CD14-positive monocyte (primary cell): ENCODE measurements around the gene SF3A1. TPM values are rescaled to one million over a fixed set of nuclear protein-coding genes. Genes with fewer than 3 reads are reported as not detected.
A peak's percentile ranks its signal among the peaks of the same experiment; 100 is the strongest.

ENCODE experiments used
- DNase-seq, 3 donors: peaks; one replicate each; pipeline ENCODE4 v3.0.0-alpha.2; 2011 to 2022
- H2AFZ ChIP-seq: 2 replicates; pipeline ENCODE4 v1.6.0; 2012; ENCODE audit warnings: mild to moderate bottlenecking, low read depth, low read length, inconsistent platforms; ENCODE audit not compliant: insufficient read depth, poor library complexity, severe bottlenecking
- H3K27ac ChIP-seq, 2 donors: 1 replicate in 1 of 2; 2 replicates in 1 of 2; pipeline ENCODE4 v1.5.1; 2012 to 2013; ENCODE audit warnings: low read length in 2 of 2, control low read depth in 1 of 2, inconsistent platforms in 1 of 2, low read depth in 1 of 2, mild to moderate bottlenecking in 1 of 2
- H3K27me3 ChIP-seq, 2 donors: one replicate each; pipeline versions ENCODE4 v1.6.0 to v1.6.1; 2011 to 2013; ENCODE audit warnings: low read length in 2 of 2; ENCODE audit not compliant: control insufficient read depth in 2 of 2, insufficient read depth in 2 of 2
- H3K36me3 ChIP-seq, 2 donors: replicated peaks in 1 of 2; 1 replicate in 1 of 2; 2 replicates in 1 of 2; pipeline versions ENCODE4 v1.5.1 to v1.6.1; 2012 to 2013; ENCODE audit warnings: low read length in 2 of 2, control low read depth in 1 of 2, inconsistent platforms in 1 of 2, mild to moderate bottlenecking in 1 of 2; ENCODE audit not compliant: insufficient read depth in 2 of 2, control insufficient read depth in 1 of 2
- H3K4me1 ChIP-seq, 2 donors: 1 replicate in 1 of 2; 2 replicates in 1 of 2; pipeline versions ENCODE4 v1.5.1 to v1.6.1; 2012 to 2013; ENCODE audit warnings: low read length in 2 of 2, control low read depth in 1 of 2, inconsistent platforms in 1 of 2, mild to moderate bottlenecking in 1 of 2, moderate library complexity in 1 of 2; ENCODE audit not compliant: insufficient read depth in 2 of 2, control insufficient read depth in 1 of 2
- H3K4me2 ChIP-seq: replicated peaks from 2 replicates; pipeline ENCODE3; 2012; ENCODE audit warnings: low read length, moderate library complexity, mild to moderate bottlenecking; ENCODE audit not compliant: poor library complexity, severe bottlenecking; ENCODE audit errors: extremely low read depth
- H3K4me3 ChIP-seq, 3 experiments: fragments of 200-600 bp in 1 of 3; sonication (generic) in 1 of 3; replicated peaks in 1 of 3; 1 replicate in 2 of 3; 2 replicates in 1 of 3; pipeline ENCODE4 v1.5.1; 2011 to 2013; ENCODE audit warnings: low read length in 3 of 3, mild to moderate bottlenecking in 3 of 3, control low read depth in 2 of 3, low read depth in 2 of 3, inconsistent platforms in 1 of 3, moderate library complexity in 1 of 3
- H3K79me2 ChIP-seq: 2 replicates; pipeline ENCODE4 v1.6.0; 2012; ENCODE audit warnings: mild to moderate bottlenecking, control low read depth, inconsistent platforms, low read length, moderate library complexity; ENCODE audit not compliant: insufficient read depth
- H3K9ac ChIP-seq: 2 replicates; pipeline ENCODE4 v1.6.0; 2017; ENCODE audit warnings: low read length, mild to moderate bottlenecking; ENCODE audit not compliant: insufficient read depth, poor library complexity, severe bottlenecking
- H3K9me3 ChIP-seq, 2 donors: replicated peaks in 1 of 2; 1 replicate in 1 of 2; 2 replicates in 1 of 2; pipeline versions ENCODE4 v1.5.1 to v1.6.1; 2012 to 2013; ENCODE audit warnings: low read length in 2 of 2, control low read depth in 1 of 2; ENCODE audit not compliant: control insufficient read depth in 1 of 2, insufficient read depth in 1 of 2
- H4K20me1 ChIP-seq: 2 replicates; pipeline ENCODE4 v1.6.0; 2012; ENCODE audit warnings: mild to moderate bottlenecking, low read length, control low read depth, moderate library complexity; ENCODE audit not compliant: insufficient read depth
- H3K27ac Mint-ChIP-seq, 7 donors: one replicate each; pipeline ENCODE4 v1.8.0; 2020; ENCODE audit warnings: mild to moderate bottlenecking in 7 of 7, mixed read lengths in 7 of 7, moderate library complexity in 6 of 7, inconsistent platforms in 2 of 7
- H3K27me3 Mint-ChIP-seq, 3 donors: one replicate each; pipeline ENCODE4 v1.8.0; 2021 to 2022; ENCODE audit warnings: low read depth in 3 of 3, mild to moderate bottlenecking in 3 of 3, mixed read lengths in 3 of 3, moderate library complexity in 3 of 3, inconsistent platforms in 1 of 3
- H3K36me3 Mint-ChIP-seq, 2 donors: one replicate each; pipeline ENCODE4 v1.8.0; 2020; ENCODE audit warnings: mixed read lengths in 2 of 2, inconsistent platforms in 1 of 2, mild to moderate bottlenecking in 1 of 2
- H3K4me1 Mint-ChIP-seq: one replicate; pipeline ENCODE4 v1.8.0; 2020; ENCODE audit warnings: mild to moderate bottlenecking, mixed read lengths
- H3K4me3 Mint-ChIP-seq, 2 donors: one replicate each; pipeline ENCODE4 v1.8.0; 2020; ENCODE audit warnings: mild to moderate bottlenecking in 2 of 2, mixed read lengths in 2 of 2, moderate library complexity in 1 of 2
- H3K9me3 Mint-ChIP-seq, 7 donors: one replicate each; pipeline ENCODE4 v1.8.0; 2020 to 2022; ENCODE audit warnings: mixed read lengths in 7 of 7, mild to moderate bottlenecking in 6 of 7, moderate library complexity in 6 of 7, inconsistent platforms in 2 of 7
- WGBS: methylation state at CpG from one replicate; pipeline ENCODE4 v1.1.5; 2013; ENCODE audit warnings: missing lambda C conversion rate; ENCODE audit not compliant: insufficient coverage; 5-methylcytosine and 5-hydroxymethylcytosine counted together
- intact Hi-C, 2 donors: fragments of 100-400 bp; cut with micrococcal nuclease; formaldehyde crosslinking; loops; one replicate each; pipeline versions ENCODE4 v1.15.0 to v1.15.1; 2023
- polyA plus RNA-seq, 3 donors: library from polyadenylated mRNA; depleted of rRNA in 1 of 3; unstranded in 2 of 3; stranded (reverse) in 1 of 3; fragments of 300-500 nt in 2 of 3; fragments of >200 nt in 1 of 3; fragmentation: Illumina TruSeq in 2 of 3; gene quantifications; 1 replicate in 2 of 3; 2 replicates in 1 of 3; pipeline ENCODE4 v1.2.3, GENCODE V29; 2012 to 2021
- TF ChIP-seq, protein P1 (sequence below): fragments of 200-600 bp; IDR thresholded peaks from one replicate; pipeline ENCODE4 v1.8.0; 2022; ENCODE audit warnings: antibody characterized with exemption, mild to moderate bottlenecking

Gene SF3A1
- polyA plus RNA-seq, 3 donors, result 34.7 to 102 (median 52.1) TPM

DNA sequence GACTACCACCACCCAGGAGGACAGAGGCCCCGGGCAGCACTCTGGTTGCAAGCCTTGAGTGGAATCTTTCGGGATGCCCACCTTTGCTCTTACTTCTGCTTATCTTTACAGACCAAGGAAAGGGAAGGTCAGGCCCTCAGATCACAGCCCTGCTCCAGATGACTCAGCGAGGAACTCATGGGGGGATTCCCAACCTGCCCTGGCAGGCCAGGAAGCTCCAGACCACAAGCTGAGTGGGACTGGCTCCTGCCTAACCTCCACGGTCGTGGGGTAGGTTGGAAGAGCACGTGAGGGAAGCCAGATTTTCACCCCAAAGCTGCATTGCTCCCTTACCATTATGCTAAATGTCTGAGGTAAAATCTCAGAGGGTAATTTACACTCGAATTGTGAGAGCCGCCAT, 41.8 kb downstream of the SF3A1 start:
- peaks cover 96 to 99% of the 10 kb centered on the region in 2 donors for H3K4me1 ChIP-seq
- peak overlapping the region in 1 of 2 donors; percentile 60 for H3K27ac ChIP-seq
- H2AFZ ChIP-seq, result no peak overlapping the region
- H3K4me3 ChIP-seq, result no peak overlapping the region
- no peak overlapping the region for H3K9ac ChIP-seq
- peaks cover 66% of the 10 kb centered on the region for H3K79me2 ChIP-seq
- intact Hi-C loops, result no loop called here
- H3K9me3 Mint-ChIP-seq, result peaks cover 0 to 4% (median 0%) of the 10 kb centered on the region in 7 donors
- TF ChIP-seq, protein P1, sequence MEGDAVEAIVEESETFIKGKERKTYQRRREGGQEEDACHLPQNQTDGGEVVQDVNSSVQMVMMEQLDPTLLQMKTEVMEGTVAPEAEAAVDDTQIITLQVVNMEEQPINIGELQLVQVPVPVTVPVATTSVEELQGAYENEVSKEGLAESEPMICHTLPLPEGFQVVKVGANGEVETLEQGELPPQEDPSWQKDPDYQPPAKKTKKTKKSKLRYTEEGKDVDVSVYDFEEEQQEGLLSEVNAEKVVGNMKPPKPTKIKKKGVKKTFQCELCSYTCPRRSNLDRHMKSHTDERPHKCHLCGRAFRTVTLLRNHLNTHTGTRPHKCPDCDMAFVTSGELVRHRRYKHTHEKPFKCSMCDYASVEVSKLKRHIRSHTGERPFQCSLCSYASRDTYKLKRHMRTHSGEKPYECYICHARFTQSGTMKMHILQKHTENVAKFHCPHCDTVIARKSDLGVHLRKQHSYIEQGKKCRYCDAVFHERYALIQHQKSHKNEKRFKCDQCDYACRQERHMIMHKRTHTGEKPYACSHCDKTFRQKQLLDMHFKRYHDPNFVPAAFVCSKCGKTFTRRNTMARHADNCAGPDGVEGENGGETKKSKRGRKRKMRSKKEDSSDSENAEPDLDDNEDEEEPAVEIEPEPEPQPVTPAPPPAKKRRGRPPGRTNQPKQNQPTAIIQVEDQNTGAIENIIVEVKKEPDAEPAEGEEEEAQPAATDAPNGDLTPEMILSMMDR, result no peak
- H3K27me3 ChIP-seq, result no peaks in the 10 kb centered on the region
- peak overlapping the region; percentile 37 to 82 (median 56) for H3K27ac Mint-ChIP-seq
- peak; percentile 51 to 93 (median 56) for DNase-seq
- no peaks in the 10 kb centered on the region for H3K36me3 ChIP-seq
- peak overlapping the region in 1 of 2 donors; percentile 20 for H3K4me3 Mint-ChIP-seq
- H4K20me1 ChIP-seq, result peaks cover 7% of the 10 kb centered on the region
- H3K4me2 ChIP-seq, result no peak overlapping the region
- peaks cover 24 to 48% of the 10 kb centered on the region in 2 donors for H3K36me3 Mint-ChIP-seq
- WGBS, result 0% methylated on average over 2 of the region's 8 CpGs
- H3K4me1 Mint-ChIP-seq, result peaks cover 97% of the 10 kb centered on the region
- peaks cover 0 to 6% (median 0%) of the 10 kb centered on the region in 3 donors for H3K27me3 Mint-ChIP-seq
- no peaks in the 10 kb centered on the region for H3K9me3 ChIP-seq

DNA sequence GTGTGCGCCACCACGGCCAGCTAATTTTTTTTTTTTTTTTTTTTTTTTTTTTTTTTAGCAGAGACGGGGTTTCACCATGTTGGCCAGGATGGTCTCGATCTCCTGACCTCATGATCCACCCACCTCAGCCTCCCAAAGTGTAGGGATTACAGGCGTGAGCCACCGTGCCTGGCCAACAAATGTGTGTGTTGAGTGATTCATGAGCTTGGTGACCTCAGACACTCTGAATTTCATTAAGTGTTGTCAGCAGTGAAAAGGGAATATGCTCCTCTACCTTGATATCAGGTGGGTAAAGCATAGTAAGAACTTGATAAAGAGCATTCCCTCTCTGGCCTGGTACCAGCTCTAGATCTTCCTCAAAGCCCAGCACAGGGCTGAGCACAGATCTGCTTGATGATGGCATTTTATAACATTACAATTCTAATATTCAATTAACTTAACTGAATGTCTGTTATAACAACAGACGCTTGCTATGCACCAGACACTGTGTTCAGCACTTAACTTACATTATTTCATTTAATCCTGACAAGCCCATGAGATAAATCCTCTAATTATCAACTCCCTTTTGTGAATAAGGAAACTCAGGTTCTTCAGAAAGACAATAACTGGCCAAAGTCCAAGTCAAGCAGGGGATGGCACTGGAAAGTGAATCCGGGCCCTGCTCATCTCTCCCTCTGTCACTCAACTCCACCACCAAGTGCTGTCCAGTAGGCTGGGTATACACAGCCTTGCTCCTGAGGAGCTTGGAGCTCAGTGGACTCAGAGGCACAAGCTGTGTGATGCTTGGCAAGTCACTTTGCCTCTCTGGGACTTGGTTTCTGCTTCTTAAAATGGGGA, 42.9 kb downstream of the SF3A1 start:
- H2AFZ ChIP-seq, result no peak overlapping the region
- no peak for DNase-seq
- H3K9me3 ChIP-seq, result no peaks in the 10 kb centered on the region
- intact Hi-C loops, result no loop called here
- H3K9me3 Mint-ChIP-seq, result peaks cover 0 to 4% (median 0%) of the 10 kb centered on the region in 7 donors
- peaks cover 97% of the 10 kb centered on the region for H3K4me1 Mint-ChIP-seq
- no peak overlapping the region for H3K4me2 ChIP-seq
- H3K9ac ChIP-seq, result no peak overlapping the region
- no peaks in the 10 kb centered on the region for H3K36me3 ChIP-seq
- H3K27me3 ChIP-seq, result no peaks in the 10 kb centered on the region
- peak overlapping the region in 1 of 2 donors; percentile 27 for H3K27ac ChIP-seq
- peak overlapping the region in 4 of 7 donors; percentile 17 to 72 (median 58) for H3K27ac Mint-ChIP-seq
- H3K27me3 Mint-ChIP-seq, result peaks cover 0 to 6% (median 0%) of the 10 kb centered on the region in 3 donors
- H3K79me2 ChIP-seq, result peaks cover 77% of the 10 kb centered on the region
- WGBS, result 95% methylated on average over 2 of the region's 8 CpGs
- H3K4me3 Mint-ChIP-seq, result no peak overlapping the region
- H3K4me1 ChIP-seq, result peaks cover 96 to 99% of the 10 kb centered on the region in 2 donors
- TF ChIP-seq, protein P1, result no peak
- H4K20me1 ChIP-seq, result no peaks in the 10 kb centered on the region
- peaks cover 21 to 46% of the 10 kb centered on the region in 2 donors for H3K36me3 Mint-ChIP-seq
- H3K4me3 ChIP-seq, result no peak overlapping the region
